Activated B cell treated with CpG ODN at 0.5 μM for 24 hours (primary cell): ENCODE results near the gene MTMR3. TPM values are rescaled to one million over a fixed set of nuclear protein-coding genes. Genes with fewer than 3 reads are reported as not detected.

Source experiments
- ATAC-seq: fragments of 200-7000 bp; cut with Tn5 transposase; one replicate; pipeline ENCODE4 v1.10.0; 2021; ENCODE audit warnings: low read depth, mild to moderate bottlenecking, moderate library complexity
- CTCF ChIA-PET: fragments of 350-600 bp; sonication (Branson Sonifier 250); formaldehyde crosslinking; loops from one replicate; lab custom pipeline; 2021; ENCODE audit warnings: antibody characterized with exemption; lab: Charles Lee
- POLR2A ChIA-PET: fragments of 350-600 bp; sonication (Branson Sonifier 250); formaldehyde crosslinking; loops from one replicate; lab custom pipeline; 2021; ENCODE audit warnings: antibody characterized with exemption; lab: Charles Lee
- DNase-seq: peaks from one replicate; pipeline ENCODE4 v3.0.0; 2022
- H3K27ac Mint-ChIP-seq: one replicate; pipeline ENCODE4 v1.8.0; 2020; ENCODE audit warnings: mixed read lengths
- H3K27me3 Mint-ChIP-seq: one replicate; pipeline ENCODE4 v1.8.0; 2021; ENCODE audit warnings: mixed read lengths
- H3K36me3 Mint-ChIP-seq: one replicate; pipeline ENCODE4 v1.8.0; 2021; ENCODE audit warnings: low read depth, mixed read lengths
- H3K4me1 Mint-ChIP-seq: one replicate; pipeline ENCODE4 v1.8.0; 2021; ENCODE audit warnings: mixed read lengths
- H3K4me3 Mint-ChIP-seq: one replicate; pipeline ENCODE4 v1.8.0; 2020; ENCODE audit warnings: mild to moderate bottlenecking, mixed read lengths
- H3K9me3 Mint-ChIP-seq: one replicate; pipeline ENCODE4 v1.8.0; 2020; ENCODE audit warnings: mixed read lengths
- CTCF ChIP-seq: fragments of 200-600 bp; IDR thresholded peaks from one replicate; pipeline ENCODE4 v1.8.0; 2022; ENCODE audit warnings: antibody characterized with exemption, mild to moderate bottlenecking
- intact Hi-C: fragments of 100-400 bp; cut with micrococcal nuclease; formaldehyde crosslinking; loops from one replicate; pipeline ENCODE4 v1.15.1; 2024
- total RNA-seq: library from RNA; stranded (reverse); gene quantifications from 2 replicates; pipeline ENCODE4 v1.2.3, GENCODE V29; 2022

MTMR3 gene
- total RNA-seq, 1 donor from 2014 or later: 36.6 TPM

GRCh38 chr22:30026756-30027155, 143.8 kb downstream of the MTMR3 start:
- no peak for ATAC-seq
- H3K36me3 Mint-ChIP-seq: peaks cover 69% of the 10 kb centered on the region
- no peak for DNase-seq
- ChIA-PET POLR2A (no interaction called here), CTCF (interaction anchor here (0.9 kb wide), 1 partner anchor 24 kb away, joined by 3 read pairs; no protein-coding TSS in a partner anchor)
- TF ChIP-seq CTCF: no peak
- intact Hi-C loops: no loop called here
- H3K4me3 Mint-ChIP-seq: no peak overlapping the region
- no peaks in the 10 kb centered on the region for H3K4me1 Mint-ChIP-seq
- no peaks in the 10 kb centered on the region for H3K9me3 Mint-ChIP-seq
- H3K27ac Mint-ChIP-seq: no peak overlapping the region
- no peaks in the 10 kb centered on the region for H3K27me3 Mint-ChIP-seq

GRCh38 chr22:30027169-30027568, 144.2 kb downstream of the MTMR3 start:
- POLR2A ChIA-PET: no interaction called here
- H3K4me3 Mint-ChIP-seq: no peak overlapping the region

GRCh38 chr22:30027791-30028190, 144.8 kb downstream of the MTMR3 start:
- TF ChIP-seq CTCF: no peak
- ATAC-seq (no peak), DNase-seq (no peak)
- CTCF ChIA-PET: interaction anchor here (0.9 kb wide), 1 partner anchor 23 kb away, joined by 3 read pairs; no protein-coding TSS in a partner anchor
- Mint-ChIP-seq H3K27me3 (no peaks in the 10 kb centered on the region), H3K4me1 (no peaks in the 10 kb centered on the region), H3K36me3 (peaks cover 58% of the 10 kb centered on the region), H3K27ac (no peak overlapping the region), H3K4me3 (no peak overlapping the region), H3K9me3 (no peaks in the 10 kb centered on the region)
- POLR2A ChIA-PET: no interaction called here
- intact Hi-C loops: no loop called here

More at GRCh38 chr22:30027169-30027568, 144.2 kb downstream of the MTMR3 start:
- DNase-seq (no peak), ATAC-seq (no peak)
- H3K4me1 Mint-ChIP-seq: no peaks in the 10 kb centered on the region
- intact Hi-C loops: no loop called here
- peaks cover 64% of the 10 kb centered on the region for H3K36me3 Mint-ChIP-seq
- no peak for TF ChIP-seq CTCF
- no peaks in the 10 kb centered on the region for H3K27me3 Mint-ChIP-seq
- no peaks in the 10 kb centered on the region for H3K9me3 Mint-ChIP-seq
- CTCF ChIA-PET: interaction anchor here (0.9 kb wide), 1 partner anchor 24 kb away, joined by 3 read pairs; no protein-coding TSS in a partner anchor
- H3K27ac Mint-ChIP-seq: no peak overlapping the region

GRCh38 chr22:30028731-30029130, 145.8 kb downstream of the MTMR3 start:
- peaks cover 49% of the 10 kb centered on the region for H3K36me3 Mint-ChIP-seq
- ATAC-seq (no peak), DNase-seq (no peak)
- H3K4me1 Mint-ChIP-seq: no peaks in the 10 kb centered on the region
- TF ChIP-seq CTCF: no peak
- no peaks in the 10 kb centered on the region for H3K9me3 Mint-ChIP-seq
- ChIA-PET POLR2A (no interaction called here), CTCF (interaction anchor here (0.9 kb wide), 1 partner anchor 23 kb away, joined by 3 read pairs; no protein-coding TSS in a partner anchor)
- no peak overlapping the region for H3K27ac Mint-ChIP-seq
- intact Hi-C loops: no loop called here
- no peaks in the 10 kb centered on the region for H3K27me3 Mint-ChIP-seq
- H3K4me3 Mint-ChIP-seq: no peak overlapping the region

- Mint-ChIP-seq H3K4me3 (no peak overlapping the region), H3K27me3 (no peaks in the 10 kb centered on the region), H3K36me3 (peaks cover 41% of the 10 kb centered on the region), H3K4me1 (no peaks in the 10 kb centered on the region), H3K9me3 (no peaks in the 10 kb centered on the region), H3K27ac (no peak overlapping the region)
- CTCF ChIA-PET: no interaction called here
- POLR2A ChIA-PET: no interaction called here
- no peak for TF ChIP-seq CTCF
- ATAC-seq (no peak), DNase-seq (no peak)
- intact Hi-C loops: no loop called here
These were observed 146.5 kb downstream of the MTMR3 start for GRCh38 chr22:30029512-30029911.
